Hematopoietic multipotent progenitor cell treated with erythropoietin and hydrocortisone succinate and interleukin-3 and kit ligand, for 6 days (in vitro differentiated cells): ENCODE measurements around the gene BORCS8.
"Not testable (repeated sequence)": the region's sequence is repeated elsewhere in the genome, so short reads cannot be mapped to it uniquely, and the experiment has no call there.

Source experiments
- DNase-seq: peaks from one replicate; pipeline ENCODE4 v3.0.0-alpha.2; 2015

Gene BORCS8

DNA sequence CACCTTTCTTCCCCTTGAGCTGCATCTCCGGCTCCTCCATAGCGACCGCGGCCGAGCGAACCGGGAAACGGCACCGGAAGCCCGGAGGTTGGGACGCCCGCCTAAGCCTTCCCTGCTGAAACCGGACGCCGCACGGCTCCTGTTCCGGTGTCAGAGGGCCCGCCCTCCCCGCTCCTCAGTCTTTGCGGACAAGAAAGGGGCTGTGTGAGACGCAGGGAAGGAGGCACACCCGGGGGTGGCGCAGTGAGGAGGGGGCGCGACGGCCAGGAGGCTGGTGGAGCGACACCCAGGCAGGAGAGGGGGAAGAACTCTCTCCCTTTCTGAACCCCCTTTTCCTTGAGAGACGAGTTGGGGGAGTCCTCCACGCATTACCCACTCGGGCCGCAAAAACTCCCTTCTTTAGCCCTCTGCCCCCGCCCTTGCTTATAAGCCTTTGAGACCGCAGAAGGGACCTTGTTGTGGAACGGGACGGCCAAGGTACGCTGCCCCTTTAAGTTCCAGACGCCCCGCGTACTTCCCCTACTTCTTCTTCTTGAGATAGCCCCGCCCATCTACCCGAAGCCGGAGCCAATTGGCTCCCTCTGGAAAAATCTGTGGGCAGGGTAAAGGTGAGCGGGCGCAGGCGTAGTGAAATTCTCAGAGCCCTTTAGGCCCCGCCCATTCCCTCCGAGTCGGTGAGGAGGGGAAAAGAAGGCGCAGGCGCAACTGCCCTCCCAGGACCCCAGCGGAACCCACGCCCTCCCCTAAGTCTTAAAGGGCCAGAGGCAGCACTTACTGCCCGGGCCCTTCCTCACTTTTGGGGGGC lies at the start of gene BORCS8, which contains the start of gene RFXANK:
Gene BORCS8, minus strand, starts transcription at position 75 of the 805 bp plus-strand sequence. Its CDS starts 35 bp downstream, at position 40.
Gene RFXANK, plus strand, starts transcription at position 181 of the 805 bp plus-strand sequence. CDS start 1,689 bp downstream, outside the sequence.
- DNase-seq = peak; percentile 100

GRCh38 chr19:19240476-19240875 lies 48.5 kb upstream of the BORCS8 start:
- no peak for DNase-seq

GRCh38 chr19:19239675-19240074 lies 47.7 kb upstream of the BORCS8 start:
- DNase-seq = no peak

DNA sequence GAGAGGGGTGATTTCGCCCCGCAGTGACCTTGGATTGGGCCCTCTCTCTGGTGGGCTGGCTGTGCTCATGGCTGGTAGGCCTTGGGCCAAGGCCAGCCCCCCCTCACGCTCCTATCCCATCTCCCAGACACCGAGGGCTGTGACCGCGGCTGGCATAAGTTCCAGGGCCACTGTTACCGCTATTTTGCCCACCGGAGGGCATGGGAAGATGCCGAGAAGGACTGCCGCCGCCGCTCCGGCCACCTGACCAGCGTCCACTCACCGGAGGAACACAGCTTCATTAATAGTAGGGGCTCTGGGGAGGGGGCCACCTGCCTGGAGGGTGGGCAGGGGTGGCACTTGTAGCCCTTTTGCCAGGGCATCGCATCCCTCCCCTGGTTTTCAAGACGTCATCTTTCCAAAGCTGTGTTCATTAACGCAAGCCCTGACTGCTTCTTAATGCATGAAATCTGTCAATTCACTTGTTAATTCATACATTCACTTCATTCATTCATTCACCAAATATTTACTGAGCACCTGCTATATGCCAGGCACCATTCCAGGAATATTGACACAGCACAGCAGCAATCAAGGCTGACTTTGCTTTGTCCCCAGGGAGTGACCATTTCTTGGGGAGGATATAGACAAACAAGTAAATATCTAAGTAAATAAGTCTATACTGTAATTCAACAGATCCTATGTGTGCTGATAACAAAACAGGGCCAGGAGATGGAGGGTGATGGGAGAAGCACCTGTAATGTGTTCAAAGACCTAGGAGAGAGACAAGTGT lies 46.4 kb upstream of the BORCS8 start:
- DNase-seq = no peak

- no peak for DNase-seq
These were observed 44.2 kb upstream of the BORCS8 start for GRCh38 chr19:19236173-19236572.

- no peak for DNase-seq
These were observed 42.4 kb upstream of the BORCS8 start for GRCh38 chr19:19234220-19234816.

DNA sequence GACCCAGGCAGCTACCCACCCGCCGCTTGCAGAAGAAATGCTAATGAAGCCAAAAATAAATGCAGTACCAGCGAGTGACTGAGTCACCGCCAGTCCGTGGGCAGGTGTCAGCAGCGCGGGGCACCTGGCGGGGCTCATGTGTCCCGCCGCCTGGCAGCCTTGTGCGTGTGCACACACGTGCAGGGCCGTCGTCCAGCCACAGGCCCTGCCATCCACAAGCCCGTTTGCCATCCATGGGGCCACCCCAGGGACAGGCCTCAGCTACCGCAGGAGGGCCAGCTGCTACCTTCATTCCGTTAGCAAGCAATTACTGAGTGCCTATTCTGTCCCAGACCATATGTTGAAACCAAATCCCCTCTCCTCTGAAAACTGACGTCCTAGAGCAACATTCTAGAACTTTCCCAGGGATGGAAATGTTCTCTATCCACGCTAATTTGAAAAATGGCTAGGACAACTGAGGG lies 40.3 kb upstream of the BORCS8 start:
- DNase-seq = no peak

DNA sequence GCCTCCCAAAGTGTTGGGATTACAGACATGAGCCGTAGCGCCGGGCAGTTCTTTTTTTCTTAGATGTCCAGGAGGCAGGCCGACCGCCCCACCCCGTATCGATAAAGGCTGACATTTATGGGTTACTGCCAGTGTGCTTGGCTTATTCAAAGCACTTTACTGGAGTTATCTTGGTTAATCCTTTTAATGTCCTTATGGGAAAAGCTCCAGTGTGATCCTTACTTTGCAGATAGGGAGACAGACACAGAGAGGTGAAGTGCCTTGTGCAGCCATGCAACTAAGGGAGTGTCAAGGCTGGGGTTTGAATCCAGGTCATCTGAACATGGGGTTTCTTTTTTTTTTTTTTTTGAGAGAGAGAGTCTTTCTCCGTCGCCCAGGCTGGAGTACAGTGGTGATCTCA lies 39.0 kb upstream of the BORCS8 start:
- no peak for DNase-seq

GRCh38 chr19:19229701-19230100 lies 37.7 kb upstream of the BORCS8 start:
- no peak for DNase-seq

- no peak for DNase-seq
These were observed 35.3 kb upstream of the BORCS8 start for GRCh38 chr19:19227217-19227616.

GRCh38 chr19:19226663-19227062 lies 34.7 kb upstream of the BORCS8 start:
- no peak for DNase-seq

DNA sequence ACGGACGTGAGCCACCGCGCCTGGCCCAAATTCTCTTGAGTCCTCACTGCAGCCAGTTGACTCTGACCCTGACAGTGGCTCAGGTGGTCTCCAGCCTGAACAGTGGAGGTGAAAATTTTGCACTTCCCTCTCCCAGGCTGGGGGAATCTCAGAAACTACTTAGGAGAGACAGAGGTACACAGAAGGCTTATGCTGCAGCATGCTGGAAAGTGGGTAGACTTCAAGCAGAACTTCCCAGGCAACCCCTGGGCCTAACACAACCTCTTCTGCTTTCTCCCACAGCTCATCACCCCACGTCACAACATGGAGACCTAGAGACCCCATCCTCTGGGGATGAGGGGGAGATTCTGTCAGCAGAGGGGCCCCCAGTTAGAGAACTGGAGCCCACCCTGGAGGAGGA lies 34.3 kb upstream of the BORCS8 start:
- no peak for DNase-seq

GRCh38 chr19:19224852-19225494 lies 33.0 kb upstream of the BORCS8 start:
- peak; percentile 93 for DNase-seq

DNA sequence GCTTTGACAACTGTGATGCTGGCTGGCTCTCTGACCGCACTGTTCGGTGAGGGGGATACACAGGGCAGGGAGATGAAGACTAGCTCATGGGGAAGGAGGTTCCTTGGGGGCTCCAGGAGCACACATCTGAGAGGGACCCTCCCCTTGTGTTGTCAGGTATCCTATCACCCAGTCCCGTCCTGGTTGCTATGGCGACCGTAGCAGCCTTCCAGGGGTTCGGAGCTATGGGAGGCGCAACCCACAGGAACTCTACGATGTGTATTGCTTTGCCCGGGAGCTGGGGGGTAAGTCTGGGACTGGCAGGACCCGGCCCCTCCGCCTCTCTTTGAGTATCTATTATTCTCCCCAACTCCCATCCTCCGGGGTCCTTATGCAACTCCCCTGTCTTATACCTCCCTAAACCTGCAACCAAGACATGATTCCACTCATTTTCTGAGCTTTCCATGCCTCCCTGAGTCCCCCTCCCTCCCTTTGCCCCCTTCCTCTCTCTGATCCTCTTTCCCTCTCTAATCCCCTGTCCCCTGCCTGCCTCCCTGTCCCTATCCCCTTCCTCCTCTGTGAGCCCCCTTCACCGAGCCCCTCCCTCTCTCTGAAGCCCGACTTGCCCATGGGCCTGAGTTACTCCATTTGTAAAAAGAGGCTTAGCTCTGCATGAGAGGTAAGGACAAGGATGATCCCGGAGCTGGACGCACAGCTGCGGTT lies 32.3 kb upstream of the BORCS8 start:
- no peak for DNase-seq

GRCh38 chr19:19223636-19224035 lies 31.7 kb upstream of the BORCS8 start:
- no peak for DNase-seq

DNA sequence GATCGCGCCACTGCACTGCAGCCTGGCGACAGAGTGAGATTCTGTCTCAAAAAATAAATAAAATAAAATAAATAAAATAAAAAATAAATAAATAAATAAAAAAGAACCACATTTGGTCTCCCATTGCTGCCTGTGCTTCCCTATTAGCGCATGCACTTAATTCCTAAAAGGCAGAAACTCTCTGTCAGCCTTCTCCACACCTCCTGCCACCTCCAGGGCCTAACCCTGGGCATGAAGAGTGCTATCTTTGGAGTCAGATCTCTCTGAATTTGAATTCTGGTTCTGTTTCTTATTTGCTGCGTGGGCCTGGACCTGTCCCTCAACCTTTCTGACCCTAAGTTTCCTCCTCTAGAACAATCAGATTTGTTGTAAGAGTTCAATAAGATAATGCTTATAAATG lies 31.1 kb upstream of the BORCS8 start:
- DNase-seq = no peak

DNA sequence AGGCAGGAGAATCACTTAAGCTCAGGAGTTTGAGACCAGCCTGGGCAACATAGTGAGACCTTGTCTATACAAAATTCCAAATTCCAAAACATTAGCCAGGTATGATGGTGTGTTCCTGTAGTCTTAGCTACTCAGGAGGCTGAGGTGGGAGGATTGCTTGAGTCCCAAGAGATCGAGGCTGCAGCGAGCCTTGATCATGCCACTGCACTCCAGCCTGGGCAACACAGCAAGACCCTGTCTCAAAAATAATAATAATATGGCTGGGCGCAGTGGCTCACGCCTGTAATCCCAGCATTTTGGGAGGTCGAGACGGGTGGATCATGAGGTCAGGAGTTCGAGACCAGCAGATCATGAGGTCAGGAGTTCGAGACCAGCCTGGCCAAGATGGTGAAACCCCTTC lies 29.0 kb upstream of the BORCS8 start:
- not testable (repeated sequence) for DNase-seq

GRCh38 chr19:19218911-19219310 lies 27.0 kb upstream of the BORCS8 start:
- no peak for DNase-seq

GRCh38 chr19:19217099-19217498 lies 25.1 kb upstream of the BORCS8 start:
- peak; percentile 45 for DNase-seq

GRCh38 chr19:19215792-19216191 lies 23.8 kb upstream of the BORCS8 start:
- no peak for DNase-seq

DNA sequence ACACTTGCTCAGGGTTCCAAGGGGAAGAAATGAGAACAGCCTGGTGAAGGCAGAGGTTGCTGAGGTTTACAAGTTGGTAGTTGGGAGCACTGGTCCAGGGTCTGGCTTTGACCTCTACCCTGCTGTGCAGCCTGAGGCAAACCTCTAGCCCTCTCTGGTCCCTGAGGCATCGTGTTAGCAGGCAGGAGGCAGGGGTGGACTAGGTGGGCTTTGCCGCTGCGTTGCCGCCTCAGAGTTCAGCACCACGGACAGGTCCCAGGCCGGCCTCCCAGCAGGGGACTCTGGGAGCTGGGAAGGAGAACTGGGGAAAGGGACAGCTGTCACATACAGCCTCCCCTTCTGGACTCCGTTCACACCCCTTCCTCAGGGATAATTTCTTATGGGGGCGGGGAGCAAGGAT lies 22.9 kb upstream of the BORCS8 start:
- peak; percentile 76 for DNase-seq

DNA sequence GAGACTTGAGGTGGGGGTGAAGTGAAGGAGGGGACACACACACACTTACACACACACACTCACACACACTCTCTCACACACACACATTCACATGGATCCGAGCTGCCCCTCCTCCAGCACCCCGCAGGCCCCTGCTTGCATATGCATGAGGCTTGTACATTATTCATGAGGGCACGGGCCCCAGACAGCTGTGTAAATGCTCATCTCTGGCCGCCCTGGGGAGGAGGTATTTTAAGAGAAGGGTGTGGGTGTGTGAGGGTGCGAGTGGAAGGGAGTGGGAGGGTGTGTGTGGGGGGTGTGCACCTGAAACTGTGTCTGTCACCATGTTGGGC lies 22.2 kb upstream of the BORCS8 start:
- no peak for DNase-seq
